Keratinocyte (primary cell): ENCODE data around the gene MCF2L2.

Experiments used
- EZH2 ChIP-seq: IDR thresholded peaks from one replicate; pipeline ENCODE4 v1.6.1; 2012; ENCODE audit warnings: inconsistent platforms, mild to moderate bottlenecking, low read length, moderate library complexity
- TF ChIP-seq, protein P1 (sequence below), 3 experiments: IDR thresholded peaks in 1 of 3; conservative IDR thresholded peaks in 1 of 3; optimal IDR thresholded peaks in 1 of 3; 2 replicates in 2 of 3; 3 replicates in 1 of 3; pipeline versions ENCODE3 to v1.5.1; 2011; ENCODE audit warnings: low read length in 3 of 3, mild to moderate bottlenecking in 3 of 3, moderate library complexity in 2 of 3, control low read depth in 1 of 3, inconsistent platforms in 1 of 3; ENCODE audit not compliant: insufficient read depth in 2 of 3; ENCODE audit errors: extremely low read depth in 1 of 3

DNA sequence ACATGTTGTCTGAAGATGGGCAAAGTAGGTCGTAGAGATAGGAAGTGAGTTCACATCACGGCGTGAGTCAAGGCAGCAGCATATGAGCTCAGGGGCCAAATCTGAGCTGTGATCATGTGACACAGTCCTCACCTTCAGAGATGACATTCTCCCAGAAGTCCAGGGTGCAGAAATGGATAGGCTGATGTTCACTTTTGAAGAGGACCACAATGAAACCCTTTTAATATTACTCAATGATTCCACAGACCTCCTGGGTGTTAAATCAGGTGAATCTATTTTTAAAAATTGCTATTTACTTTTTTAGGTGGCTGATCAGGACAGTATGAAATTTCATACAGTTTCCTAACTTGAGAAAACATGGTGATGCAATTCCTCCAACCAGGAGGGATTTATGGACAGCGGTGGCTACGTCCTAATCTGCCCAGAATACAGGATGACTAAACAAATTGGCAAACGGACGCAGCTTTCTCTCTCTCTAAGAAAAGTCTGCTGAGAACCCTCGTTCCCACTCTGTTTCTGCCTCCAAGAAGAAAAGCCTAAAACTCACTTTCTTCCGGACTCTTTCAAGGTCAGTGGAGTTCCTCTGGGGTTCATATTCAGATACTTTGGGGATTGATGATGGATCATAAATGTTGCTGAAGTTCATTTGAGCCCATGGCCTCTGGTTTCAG, 141.0 kb downstream of the MCF2L2 start:
- TF ChIP-seq, protein P1, sequence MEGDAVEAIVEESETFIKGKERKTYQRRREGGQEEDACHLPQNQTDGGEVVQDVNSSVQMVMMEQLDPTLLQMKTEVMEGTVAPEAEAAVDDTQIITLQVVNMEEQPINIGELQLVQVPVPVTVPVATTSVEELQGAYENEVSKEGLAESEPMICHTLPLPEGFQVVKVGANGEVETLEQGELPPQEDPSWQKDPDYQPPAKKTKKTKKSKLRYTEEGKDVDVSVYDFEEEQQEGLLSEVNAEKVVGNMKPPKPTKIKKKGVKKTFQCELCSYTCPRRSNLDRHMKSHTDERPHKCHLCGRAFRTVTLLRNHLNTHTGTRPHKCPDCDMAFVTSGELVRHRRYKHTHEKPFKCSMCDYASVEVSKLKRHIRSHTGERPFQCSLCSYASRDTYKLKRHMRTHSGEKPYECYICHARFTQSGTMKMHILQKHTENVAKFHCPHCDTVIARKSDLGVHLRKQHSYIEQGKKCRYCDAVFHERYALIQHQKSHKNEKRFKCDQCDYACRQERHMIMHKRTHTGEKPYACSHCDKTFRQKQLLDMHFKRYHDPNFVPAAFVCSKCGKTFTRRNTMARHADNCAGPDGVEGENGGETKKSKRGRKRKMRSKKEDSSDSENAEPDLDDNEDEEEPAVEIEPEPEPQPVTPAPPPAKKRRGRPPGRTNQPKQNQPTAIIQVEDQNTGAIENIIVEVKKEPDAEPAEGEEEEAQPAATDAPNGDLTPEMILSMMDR (optimal IDR thresholded peaks at IDR 0.05 in 1 of 3, IDR thresholded peaks at IDR 0.05 in 1 of 3, conservative IDR thresholded peaks at IDR 0.05 in 1 of 3; ENCODE audit: extremely low read depth in 1 of 3, insufficient read depth in 2 of 3, low read length in 3 of 3): no peak
- TF ChIP-seq EZH2: no peak
